CD14-positive monocyte (primary cell): Measurements from ENCODE around the gene BACE2. TPM values are rescaled to one million over a fixed set of nuclear protein-coding genes. Genes with fewer than 3 reads are reported as not detected.

Experiments
- DNase-seq, 3 donors: peaks; one replicate each; pipeline ENCODE4 v3.0.0-alpha.2; 2011 to 2022
- H2AFZ ChIP-seq: 2 replicates; pipeline ENCODE4 v1.6.0; 2012; ENCODE audit warnings: mild to moderate bottlenecking, low read depth, low read length, inconsistent platforms; ENCODE audit not compliant: insufficient read depth, poor library complexity, severe bottlenecking
- H3K27ac ChIP-seq, 2 donors: 1 replicate in 1 of 2; 2 replicates in 1 of 2; pipeline ENCODE4 v1.5.1; 2012 to 2013; ENCODE audit warnings: low read length in 2 of 2, control low read depth in 1 of 2, inconsistent platforms in 1 of 2, low read depth in 1 of 2, mild to moderate bottlenecking in 1 of 2
- H3K27me3 ChIP-seq, 2 donors: one replicate each; pipeline versions ENCODE4 v1.6.0 to v1.6.1; 2011 to 2013; ENCODE audit warnings: low read length in 2 of 2; ENCODE audit not compliant: control insufficient read depth in 2 of 2, insufficient read depth in 2 of 2
- H3K36me3 ChIP-seq, 2 donors: replicated peaks in 1 of 2; 1 replicate in 1 of 2; 2 replicates in 1 of 2; pipeline versions ENCODE4 v1.5.1 to v1.6.1; 2012 to 2013; ENCODE audit warnings: low read length in 2 of 2, control low read depth in 1 of 2, inconsistent platforms in 1 of 2, mild to moderate bottlenecking in 1 of 2; ENCODE audit not compliant: insufficient read depth in 2 of 2, control insufficient read depth in 1 of 2
- H3K4me1 ChIP-seq, 2 donors: 1 replicate in 1 of 2; 2 replicates in 1 of 2; pipeline versions ENCODE4 v1.5.1 to v1.6.1; 2012 to 2013; ENCODE audit warnings: low read length in 2 of 2, control low read depth in 1 of 2, inconsistent platforms in 1 of 2, mild to moderate bottlenecking in 1 of 2, moderate library complexity in 1 of 2; ENCODE audit not compliant: insufficient read depth in 2 of 2, control insufficient read depth in 1 of 2
- H3K4me2 ChIP-seq: replicated peaks from 2 replicates; pipeline ENCODE3; 2012; ENCODE audit warnings: low read length, moderate library complexity, mild to moderate bottlenecking; ENCODE audit not compliant: poor library complexity, severe bottlenecking; ENCODE audit errors: extremely low read depth
- H3K4me3 ChIP-seq, 3 experiments: fragments of 200-600 bp in 1 of 3; sonication (generic) in 1 of 3; replicated peaks in 1 of 3; 1 replicate in 2 of 3; 2 replicates in 1 of 3; pipeline ENCODE4 v1.5.1; 2011 to 2013; ENCODE audit warnings: low read length in 3 of 3, mild to moderate bottlenecking in 3 of 3, control low read depth in 2 of 3, low read depth in 2 of 3, inconsistent platforms in 1 of 3, moderate library complexity in 1 of 3
- H3K79me2 ChIP-seq: 2 replicates; pipeline ENCODE4 v1.6.0; 2012; ENCODE audit warnings: mild to moderate bottlenecking, control low read depth, inconsistent platforms, low read length, moderate library complexity; ENCODE audit not compliant: insufficient read depth
- H3K9ac ChIP-seq: 2 replicates; pipeline ENCODE4 v1.6.0; 2017; ENCODE audit warnings: low read length, mild to moderate bottlenecking; ENCODE audit not compliant: insufficient read depth, poor library complexity, severe bottlenecking
- H3K9me3 ChIP-seq, 2 donors: replicated peaks in 1 of 2; 1 replicate in 1 of 2; 2 replicates in 1 of 2; pipeline versions ENCODE4 v1.5.1 to v1.6.1; 2012 to 2013; ENCODE audit warnings: low read length in 2 of 2, control low read depth in 1 of 2; ENCODE audit not compliant: control insufficient read depth in 1 of 2, insufficient read depth in 1 of 2
- H4K20me1 ChIP-seq: 2 replicates; pipeline ENCODE4 v1.6.0; 2012; ENCODE audit warnings: mild to moderate bottlenecking, low read length, control low read depth, moderate library complexity; ENCODE audit not compliant: insufficient read depth
- H3K27ac Mint-ChIP-seq, 7 donors: one replicate each; pipeline ENCODE4 v1.8.0; 2020; ENCODE audit warnings: mild to moderate bottlenecking in 7 of 7, mixed read lengths in 7 of 7, moderate library complexity in 6 of 7, inconsistent platforms in 2 of 7
- H3K27me3 Mint-ChIP-seq, 3 donors: one replicate each; pipeline ENCODE4 v1.8.0; 2021 to 2022; ENCODE audit warnings: low read depth in 3 of 3, mild to moderate bottlenecking in 3 of 3, mixed read lengths in 3 of 3, moderate library complexity in 3 of 3, inconsistent platforms in 1 of 3
- H3K36me3 Mint-ChIP-seq, 2 donors: one replicate each; pipeline ENCODE4 v1.8.0; 2020; ENCODE audit warnings: mixed read lengths in 2 of 2, inconsistent platforms in 1 of 2, mild to moderate bottlenecking in 1 of 2
- H3K4me1 Mint-ChIP-seq: one replicate; pipeline ENCODE4 v1.8.0; 2020; ENCODE audit warnings: mild to moderate bottlenecking, mixed read lengths
- H3K4me3 Mint-ChIP-seq, 2 donors: one replicate each; pipeline ENCODE4 v1.8.0; 2020; ENCODE audit warnings: mild to moderate bottlenecking in 2 of 2, mixed read lengths in 2 of 2, moderate library complexity in 1 of 2
- H3K9me3 Mint-ChIP-seq, 7 donors: one replicate each; pipeline ENCODE4 v1.8.0; 2020 to 2022; ENCODE audit warnings: mixed read lengths in 7 of 7, mild to moderate bottlenecking in 6 of 7, moderate library complexity in 6 of 7, inconsistent platforms in 2 of 7
- WGBS: methylation state at CpG from one replicate; pipeline ENCODE4 v1.1.5; 2013; ENCODE audit warnings: missing lambda C conversion rate; ENCODE audit not compliant: insufficient coverage; 5-methylcytosine and 5-hydroxymethylcytosine counted together
- intact Hi-C, 2 donors: fragments of 100-400 bp; cut with micrococcal nuclease; formaldehyde crosslinking; loops; one replicate each; pipeline versions ENCODE4 v1.15.0 to v1.15.1; 2023
- polyA plus RNA-seq, 3 donors: library from polyadenylated mRNA; depleted of rRNA in 1 of 3; unstranded in 2 of 3; stranded (reverse) in 1 of 3; fragments of 300-500 nt in 2 of 3; fragments of >200 nt in 1 of 3; fragmentation: Illumina TruSeq in 2 of 3; gene quantifications; 1 replicate in 2 of 3; 2 replicates in 1 of 3; pipeline ENCODE4 v1.2.3, GENCODE V29; 2012 to 2021
- TF ChIP-seq, protein P1 (sequence below): fragments of 200-600 bp; IDR thresholded peaks from one replicate; pipeline ENCODE4 v1.8.0; 2022; ENCODE audit warnings: antibody characterized with exemption, mild to moderate bottlenecking

Gene BACE2
- polyA plus RNA-seq, 3 donors = 0.05 to 0.26 TPM; not detected in 1

- Histone ChIP-seq H3K9me3 (peaks cover 0 to 4% of the 10 kb centered on the region in 2 donors), H3K27ac (no peak overlapping the region), H3K4me2 (no peak overlapping the region), H3K9ac (no peak overlapping the region), H3K27me3 (no peaks in the 10 kb centered on the region), H2AFZ (no peak overlapping the region), H3K36me3 (no peaks in the 10 kb centered on the region), H3K4me1 (no peaks in the 10 kb centered on the region), H3K79me2 (no peaks in the 10 kb centered on the region), H4K20me1 (no peaks in the 10 kb centered on the region), H3K4me3 (no peak overlapping the region)
- H3K9me3 Mint-ChIP-seq = peaks cover 1 to 15% (median 4%) of the 10 kb centered on the region in 7 donors
- no peak for DNase-seq
- H3K36me3 Mint-ChIP-seq = no peaks in the 10 kb centered on the region
- WGBS = 72% methylated on average over 39 of the region's 44 CpGs
- no peak overlapping the region for H3K4me3 Mint-ChIP-seq
- H3K27me3 Mint-ChIP-seq = peaks cover 0 to 2% (median 0%) of the 10 kb centered on the region in 3 donors
- no peaks in the 10 kb centered on the region for H3K4me1 Mint-ChIP-seq
- H3K27ac Mint-ChIP-seq = no peak overlapping the region
- intact Hi-C loops = no loop called here
- TF ChIP-seq, protein P1, sequence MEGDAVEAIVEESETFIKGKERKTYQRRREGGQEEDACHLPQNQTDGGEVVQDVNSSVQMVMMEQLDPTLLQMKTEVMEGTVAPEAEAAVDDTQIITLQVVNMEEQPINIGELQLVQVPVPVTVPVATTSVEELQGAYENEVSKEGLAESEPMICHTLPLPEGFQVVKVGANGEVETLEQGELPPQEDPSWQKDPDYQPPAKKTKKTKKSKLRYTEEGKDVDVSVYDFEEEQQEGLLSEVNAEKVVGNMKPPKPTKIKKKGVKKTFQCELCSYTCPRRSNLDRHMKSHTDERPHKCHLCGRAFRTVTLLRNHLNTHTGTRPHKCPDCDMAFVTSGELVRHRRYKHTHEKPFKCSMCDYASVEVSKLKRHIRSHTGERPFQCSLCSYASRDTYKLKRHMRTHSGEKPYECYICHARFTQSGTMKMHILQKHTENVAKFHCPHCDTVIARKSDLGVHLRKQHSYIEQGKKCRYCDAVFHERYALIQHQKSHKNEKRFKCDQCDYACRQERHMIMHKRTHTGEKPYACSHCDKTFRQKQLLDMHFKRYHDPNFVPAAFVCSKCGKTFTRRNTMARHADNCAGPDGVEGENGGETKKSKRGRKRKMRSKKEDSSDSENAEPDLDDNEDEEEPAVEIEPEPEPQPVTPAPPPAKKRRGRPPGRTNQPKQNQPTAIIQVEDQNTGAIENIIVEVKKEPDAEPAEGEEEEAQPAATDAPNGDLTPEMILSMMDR = no peak
Measured at GRCh38 chr21:41247561-41248545, 79.9 kb downstream of the BACE2 start.

- Mint-ChIP-seq H3K4me3 (no peak overlapping the region), H3K27ac (no peak overlapping the region), H3K9me3 (peaks cover 2 to 21% (median 7%) of the 10 kb centered on the region in 7 donors), H3K27me3 (peaks cover 0 to 2% (median 0%) of the 10 kb centered on the region in 3 donors), H3K36me3 (no peaks in the 10 kb centered on the region), H3K4me1 (no peaks in the 10 kb centered on the region)
- no peaks in the 10 kb centered on the region for H4K20me1 ChIP-seq
- no peaks in the 10 kb centered on the region for H3K79me2 ChIP-seq
- no peaks in the 10 kb centered on the region for H3K36me3 ChIP-seq
- no peak overlapping the region for H3K4me2 ChIP-seq
- H3K27ac ChIP-seq = no peak overlapping the region
- DNase-seq = no peak
- peaks cover 0 to 7% of the 10 kb centered on the region in 2 donors for H3K9me3 ChIP-seq
- WGBS = 98% methylated on average over 11 of the region's 11 CpGs
- no peak overlapping the region for H2AFZ ChIP-seq
- intact Hi-C loops = no loop called here
- H3K4me1 ChIP-seq = no peaks in the 10 kb centered on the region
- TF ChIP-seq, protein P1 = no peak
- no peak overlapping the region for H3K9ac ChIP-seq
- H3K4me3 ChIP-seq = no peak overlapping the region
- H3K27me3 ChIP-seq = no peaks in the 10 kb centered on the region
Measured at GRCh38 chr21:41249476-41249875, 81.5 kb downstream of the BACE2 start.
